Right lung (tissue), 5 donors: Measurements from ENCODE around the gene LEKR1. TPM values are rescaled to one million over a fixed set of nuclear protein-coding genes. Genes with fewer than 3 reads are reported as not detected.

ENCODE experiments used
- DNase-seq, 2 donors: peaks; one replicate each; pipeline ENCODE4 v3.0.0-alpha.2; 2013
- polyA plus RNA-seq, 5 donors: library from polyadenylated mRNA; unstranded; fragments of 120-200 nt; gene quantifications; one replicate each; pipeline versions ENCODE4 v1.2.1 to v1.2.3, GENCODE V29; 2013; ENCODE audit warnings: inconsistent platforms in 1 of 5, low replicate concordance in 1 of 5; ENCODE audit not compliant: insufficient read length in 5 of 5, insufficient read depth in 1 of 5

LEKR1 gene
- polyA plus RNA-seq, 5 donors: 1.4 to 3.0 (median 1.8) TPM

GRCh38 chr3:157056035-157056434 lies 229.9 kb downstream of the LEKR1 start:
- no peak for DNase-seq

GRCh38 chr3:157058392-157059071 lies 232.4 kb downstream of the LEKR1 start:
- no peak for DNase-seq

DNA sequence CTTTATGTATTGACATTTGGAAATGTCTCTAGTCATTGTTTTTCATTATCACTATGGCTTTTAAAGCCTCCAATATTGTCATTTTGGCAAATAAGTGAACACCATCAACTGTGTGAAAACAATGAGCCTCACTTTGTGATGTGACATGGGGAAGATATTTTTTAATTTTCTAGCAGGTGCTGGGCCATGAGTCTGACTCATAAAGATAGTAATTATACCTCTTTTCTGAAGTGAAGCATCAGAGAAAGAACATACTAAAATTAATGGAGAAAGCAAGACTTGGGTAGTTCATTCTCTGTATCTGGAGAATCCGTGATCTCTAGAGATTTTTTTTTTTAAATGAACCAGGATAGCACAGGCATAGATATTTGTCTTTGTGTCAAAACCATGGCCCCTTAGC lies 233.0 kb downstream of the LEKR1 start:
- no peak for DNase-seq

GRCh38 chr3:157059661-157060060 lies 233.5 kb downstream of the LEKR1 start:
- no peak for DNase-seq

DNA sequence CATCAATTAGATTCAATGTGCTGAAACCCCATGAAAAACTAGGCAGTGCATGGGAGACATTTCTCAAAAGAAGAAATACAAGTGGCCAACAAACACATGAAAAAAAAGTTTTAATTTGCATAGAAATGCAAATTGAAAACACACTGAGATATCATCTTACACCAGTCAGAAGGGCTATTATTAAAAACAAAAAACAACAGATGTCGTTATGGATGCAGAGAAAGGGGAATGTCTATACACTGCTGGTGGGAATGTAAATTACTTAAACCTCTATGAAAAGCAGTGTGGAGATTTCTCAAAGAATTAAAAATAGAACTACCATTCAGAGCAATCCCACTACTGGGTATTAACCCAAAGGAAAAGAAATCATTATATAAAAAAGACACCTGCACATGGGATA lies 235.1 kb downstream of the LEKR1 start:
- no peak for DNase-seq

DNA sequence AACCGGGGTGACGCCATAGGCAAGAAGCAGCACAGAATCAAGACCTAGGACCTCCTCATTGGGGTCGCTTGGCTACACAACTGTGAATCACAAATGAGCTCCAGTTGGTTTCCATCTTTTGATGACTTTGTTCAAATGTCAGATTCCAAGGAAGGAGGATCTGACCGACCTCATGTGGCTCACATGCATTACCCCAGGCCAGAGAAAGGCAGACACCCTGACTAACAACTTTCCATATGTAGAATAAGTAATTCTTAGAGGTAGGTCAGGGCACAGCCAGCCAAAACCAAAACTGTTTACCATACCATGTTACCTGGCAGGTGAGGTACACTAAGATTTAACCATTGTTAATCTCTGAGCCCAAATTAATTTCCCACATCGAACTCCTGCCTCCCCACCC lies 237.3 kb downstream of the LEKR1 start:
- no peak for DNase-seq

DNA sequence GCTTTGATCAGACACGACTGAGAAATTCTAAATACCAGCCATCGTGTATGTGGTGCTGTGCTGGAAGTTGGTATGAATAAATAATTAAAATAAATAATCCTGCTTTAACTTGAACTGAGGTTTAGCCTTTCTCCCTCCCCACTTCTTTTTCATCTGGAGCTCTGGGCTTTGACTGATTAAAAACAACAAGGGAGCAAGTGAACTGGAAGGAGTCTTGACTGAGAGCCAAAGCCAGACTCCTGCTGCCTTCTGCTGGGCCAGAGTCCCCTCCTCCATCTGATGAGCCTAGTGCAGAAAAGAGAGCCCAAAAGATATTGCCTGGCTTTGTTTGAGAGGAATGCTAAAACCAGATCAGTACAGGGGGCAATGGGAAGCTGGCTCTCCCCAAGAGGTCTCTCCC lies 237.8 kb downstream of the LEKR1 start:
- DNase-seq: no peak

DNA sequence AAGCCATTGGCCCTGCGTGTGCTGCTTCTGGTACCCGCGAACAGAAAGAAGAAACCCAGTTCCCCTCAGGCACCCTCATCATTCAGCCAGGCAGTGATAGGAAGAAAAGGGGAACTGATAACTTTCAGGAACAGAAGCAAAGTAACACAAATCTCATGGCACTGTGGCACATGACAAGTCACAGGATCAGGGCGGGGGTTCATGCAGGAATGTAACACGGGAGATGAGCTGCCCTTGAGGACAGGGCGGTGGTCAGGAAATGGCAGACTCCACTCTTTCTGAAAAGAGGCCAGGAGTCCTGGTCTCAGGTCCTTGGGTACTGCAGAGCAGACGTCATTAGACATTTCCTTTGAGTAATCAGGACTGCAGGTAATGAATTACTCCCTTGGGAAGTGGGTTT lies 238.2 kb downstream of the LEKR1 start:
- no peak for DNase-seq

- no peak for DNase-seq
Observed at GRCh38 chr3:157065201-157065600, 239.0 kb downstream of the LEKR1 start.

DNA sequence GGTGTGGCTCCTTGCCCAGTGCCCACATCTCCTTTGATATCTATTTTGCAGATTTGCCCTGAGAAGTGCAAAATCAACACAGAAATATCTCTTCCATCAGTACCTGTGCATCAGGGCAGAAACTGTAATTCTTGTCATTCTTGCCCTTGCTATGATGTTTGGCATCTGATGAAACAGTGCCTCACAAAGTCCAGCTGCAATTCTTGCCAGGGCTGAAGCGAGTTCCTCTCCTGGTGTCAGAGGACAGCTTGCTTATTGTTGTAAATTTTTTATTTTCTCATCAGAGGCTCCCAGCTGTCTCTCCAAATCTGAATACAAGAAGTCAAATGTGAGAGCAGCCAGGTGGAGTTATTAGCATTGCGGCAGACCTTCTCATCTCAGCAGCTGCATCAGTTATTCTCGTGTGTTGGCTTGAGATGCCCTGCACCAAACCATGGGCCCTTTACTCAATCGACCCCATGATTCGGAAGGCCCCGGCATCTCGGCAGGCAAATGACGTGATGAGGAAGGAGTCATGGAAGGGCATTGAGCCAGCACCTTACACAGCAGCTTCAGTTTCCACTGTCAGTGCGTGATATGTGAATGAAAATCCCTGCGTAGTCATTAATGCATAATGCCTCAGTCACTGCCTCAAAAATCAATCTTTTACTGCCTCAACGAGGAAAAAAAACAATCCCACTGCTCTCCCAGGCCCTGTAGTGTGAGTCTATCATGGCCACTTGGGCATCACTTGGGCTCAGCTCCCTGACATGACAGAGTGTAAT lies 240.4 kb downstream of the LEKR1 start:
- no peak for DNase-seq

- no peak for DNase-seq
Observed at GRCh38 chr3:157067114-157067513, 241.0 kb downstream of the LEKR1 start.

DNA sequence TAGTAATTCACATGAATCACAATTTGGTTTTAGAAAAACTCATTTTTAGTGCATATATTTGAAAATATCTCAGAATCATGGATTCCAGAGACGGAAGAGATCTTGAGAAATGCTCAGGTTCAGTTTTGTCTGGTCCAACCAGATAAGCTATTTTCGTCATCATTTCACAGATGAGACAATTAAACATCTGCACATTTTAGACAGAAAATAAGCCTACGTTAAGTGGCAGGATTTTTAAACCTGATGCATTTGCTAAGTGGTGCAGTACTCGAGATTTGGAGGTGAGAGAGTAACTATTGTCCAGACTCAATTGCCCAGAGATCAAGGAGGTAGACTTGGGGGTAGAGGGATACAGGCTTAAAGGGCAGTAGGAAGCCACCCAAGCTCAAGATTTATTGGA lies 243.3 kb downstream of the LEKR1 start:
- no peak for DNase-seq

DNA sequence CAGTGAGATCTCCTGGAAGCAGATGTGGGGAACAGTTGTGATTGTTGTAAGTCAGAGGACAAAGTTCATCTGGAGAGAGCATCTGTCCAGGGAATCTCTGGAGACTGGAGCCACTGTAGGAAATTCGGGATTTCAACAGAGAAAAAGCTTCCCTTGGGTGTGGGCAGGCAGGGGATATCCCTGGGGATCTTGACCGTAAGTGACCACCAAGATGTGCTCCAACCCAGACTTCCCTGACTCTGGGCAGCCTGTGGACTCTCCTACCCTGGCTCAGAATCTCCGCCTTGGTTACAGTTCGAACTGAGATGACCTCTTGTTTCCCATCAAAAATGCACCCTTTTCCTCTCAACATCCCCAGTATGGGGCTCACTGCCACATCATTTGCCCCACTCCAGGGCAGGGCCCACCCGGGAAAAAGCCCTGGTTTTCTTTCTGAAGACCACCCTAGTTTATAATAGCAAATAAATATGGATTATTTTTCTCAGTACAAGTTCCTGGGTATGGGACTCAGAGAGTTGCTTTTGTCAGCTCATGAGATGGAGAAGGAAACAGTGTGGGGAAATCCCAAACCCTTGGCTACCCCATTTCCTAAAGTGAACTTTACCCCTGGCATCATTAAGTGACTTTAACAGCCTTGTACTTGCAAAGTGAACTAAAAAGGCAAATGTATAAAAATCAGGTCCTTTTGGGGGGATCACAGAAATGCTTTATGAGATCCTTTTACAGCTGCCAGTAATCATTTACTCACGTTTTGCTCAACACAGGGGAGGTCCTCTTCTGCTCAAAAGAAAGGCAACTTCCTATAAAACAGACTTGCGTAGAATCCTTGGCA lies 243.9 kb downstream of the LEKR1 start:
- DNase-seq: no peak

- DNase-seq: no peak
Observed at GRCh38 chr3:157070678-157070999, 244.5 kb downstream of the LEKR1 start.

DNA sequence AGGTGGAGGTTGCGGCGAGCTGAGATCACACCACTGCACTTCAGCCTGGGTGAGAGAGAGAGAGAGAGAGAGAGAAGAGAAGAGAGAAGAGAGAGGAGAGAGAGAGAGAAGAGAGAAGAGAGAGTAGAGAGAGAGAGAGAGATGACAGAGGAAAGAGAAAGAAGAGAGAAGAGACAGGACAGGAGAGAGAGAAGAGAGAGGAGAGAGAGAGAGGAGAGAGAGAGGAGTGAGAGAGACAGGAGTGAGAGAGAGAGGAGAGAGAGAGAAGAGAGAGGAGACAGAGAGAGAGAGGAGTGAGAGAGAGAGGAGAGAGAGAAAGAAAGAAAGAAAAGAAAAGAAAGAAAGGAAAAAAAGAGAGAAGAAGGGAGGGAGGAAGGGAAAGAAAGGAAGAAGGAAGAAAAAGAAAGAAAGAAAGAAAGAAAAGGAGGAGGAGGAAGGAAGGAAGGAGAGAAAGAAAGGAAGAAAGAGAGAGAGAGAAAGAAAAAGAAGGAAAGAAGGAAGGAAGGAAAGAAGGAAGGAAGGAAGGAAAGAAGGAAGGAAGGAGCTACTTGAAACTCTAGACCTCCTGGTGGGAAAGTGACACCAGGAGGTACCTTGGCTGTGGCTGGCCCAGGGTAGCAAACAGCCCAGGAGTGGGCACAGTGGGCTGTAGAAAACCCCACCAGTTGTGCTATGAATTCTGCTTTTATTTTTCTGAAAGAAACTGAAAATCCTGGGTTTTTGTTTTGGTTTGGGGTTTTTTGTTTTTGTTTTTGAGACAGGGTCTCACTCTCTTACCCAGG lies 245.8 kb downstream of the LEKR1 start:
- DNase-seq: no peak

- DNase-seq: no peak
Observed at GRCh38 chr3:157073810-157074209, 247.7 kb downstream of the LEKR1 start.

- DNase-seq: no peak
Observed at GRCh38 chr3:157074490-157074889, 248.3 kb downstream of the LEKR1 start.

GRCh38 chr3:157074981-157075380 lies 248.8 kb downstream of the LEKR1 start:
- DNase-seq: no peak

- no peak for DNase-seq
Observed at GRCh38 chr3:157075693-157076420, 249.7 kb downstream of the LEKR1 start.

DNA sequence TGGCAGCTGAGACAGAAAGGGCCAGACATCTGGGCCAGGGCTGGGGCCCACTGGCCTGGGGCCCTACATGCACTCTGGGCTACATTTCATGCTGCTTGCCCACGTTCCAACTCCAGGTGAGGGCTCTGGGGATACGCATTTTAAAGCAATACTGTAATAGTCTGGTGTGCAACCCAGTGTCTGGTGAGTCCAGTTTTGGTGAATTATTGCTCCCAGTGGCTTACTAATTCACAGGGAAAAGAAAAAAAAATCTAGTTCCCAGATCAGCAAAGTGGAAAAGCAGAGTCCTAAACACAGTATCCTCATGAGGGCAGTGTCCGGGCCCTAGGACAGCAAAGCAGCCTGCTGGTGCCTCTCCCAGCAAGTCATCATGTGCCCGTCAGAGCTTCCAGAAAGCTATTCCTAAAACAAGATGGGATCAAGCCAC lies 251.4 kb downstream of the LEKR1 start:
- no peak for DNase-seq

- DNase-seq: no peak
Observed at GRCh38 chr3:157078131-157078810, 252.1 kb downstream of the LEKR1 start.
